ENCODE results near the gene SEC11A.

DNA sequence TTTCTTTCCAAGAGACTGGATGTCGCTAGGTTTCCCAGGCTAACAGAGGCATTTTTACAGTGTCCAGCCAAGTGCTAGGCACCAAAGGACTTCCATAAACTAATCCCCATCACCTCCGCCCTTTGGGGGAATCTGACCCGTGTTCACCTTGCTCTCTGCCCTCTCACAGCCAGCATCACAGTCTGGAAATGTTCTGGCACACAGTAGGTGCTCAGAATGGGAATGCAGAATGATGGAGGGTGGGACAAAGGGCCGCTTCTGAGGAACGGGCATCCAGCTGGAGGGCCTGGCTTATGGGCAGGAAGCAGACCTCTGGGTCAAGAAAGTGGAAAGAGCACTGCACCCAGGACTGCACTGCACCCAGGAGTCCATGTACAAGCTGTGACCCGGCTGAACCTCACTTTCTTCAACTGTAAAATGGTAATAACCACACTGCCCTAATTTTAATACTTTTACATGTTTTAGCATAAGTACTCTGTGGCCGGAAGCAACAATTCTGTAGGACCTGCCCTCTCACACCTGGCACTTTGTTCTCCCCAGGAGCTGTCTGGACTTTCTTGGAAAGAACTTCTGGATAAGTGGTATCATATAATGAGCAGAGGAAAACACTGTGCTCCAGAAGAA, 57.0 kb downstream of the SEC11A start:
- TF ChIP-seq TAF1 (IDR thresholded peaks at IDR 0.05; ENCODE audit: borderline replicate concordance, low read depth, low read length), result no peak
- no peak for TF ChIP-seq POLR2A (IDR thresholded peaks at IDR 0.05; ENCODE audit: low read depth, low read length)
